ENCODE results near the gene ID1. TPM values are rescaled to one million over a fixed set of nuclear protein-coding genes. Genes with fewer than 3 reads are reported as not detected.
A peak's percentile ranks its signal among the peaks of the same experiment; 100 is the strongest.
"Not testable (repeated sequence)": the region's sequence is repeated elsewhere in the genome, so short reads cannot be mapped to it uniquely, and the experiment has no call there.

The ID1 gene
- total RNA-seq, 1 experiment from 2014 or later = 1,479 TPM

DNA sequence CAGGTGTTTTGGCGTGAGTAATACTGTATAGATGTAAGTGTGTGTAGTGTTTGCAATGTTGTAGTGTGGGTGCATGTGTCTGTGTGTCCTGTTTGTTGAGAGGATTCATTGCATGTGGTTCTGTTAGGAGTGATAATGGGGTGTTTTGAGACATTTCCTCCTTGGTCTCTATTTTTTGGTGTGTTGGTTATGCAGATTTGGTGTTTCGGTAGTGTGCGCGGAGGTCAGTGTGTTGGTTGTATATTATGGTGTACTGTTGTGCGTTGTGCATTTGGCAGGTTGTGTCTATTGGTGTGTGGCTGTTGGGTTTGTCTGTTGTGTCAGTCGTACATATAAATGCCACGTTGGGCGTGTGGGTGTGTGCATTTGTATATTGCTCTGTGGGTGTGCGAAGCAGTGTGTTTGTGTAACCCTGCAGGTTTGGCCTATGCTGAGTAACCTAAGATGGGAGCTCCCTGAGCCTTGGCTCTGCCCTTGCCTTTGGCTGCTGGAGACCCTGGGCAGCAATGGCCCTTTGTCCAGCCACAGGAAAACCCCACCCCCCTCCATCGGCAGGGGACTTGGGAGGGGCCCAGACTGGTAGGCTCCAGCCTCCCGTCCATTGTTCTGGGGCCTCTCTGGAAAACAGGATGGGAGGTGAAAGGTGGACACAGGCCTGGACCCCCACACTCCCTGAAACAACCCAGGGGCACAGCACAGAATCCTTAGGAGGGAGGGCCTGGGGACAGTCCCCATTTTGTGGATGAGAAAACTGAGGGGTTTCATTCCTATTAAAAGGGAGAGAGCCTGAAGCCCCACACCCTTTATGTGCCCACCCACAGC is 10.3 kb upstream of the ID1 start:
- DNase-seq (ENCODE audit: low read depth) = peak; percentile 86
- in situ Hi-C loops (cut with HindIII; ENCODE audit: low pct_unique_long_range_greater_than_20kb, low sequenced_read_pairs) = no loop called here

DNA sequence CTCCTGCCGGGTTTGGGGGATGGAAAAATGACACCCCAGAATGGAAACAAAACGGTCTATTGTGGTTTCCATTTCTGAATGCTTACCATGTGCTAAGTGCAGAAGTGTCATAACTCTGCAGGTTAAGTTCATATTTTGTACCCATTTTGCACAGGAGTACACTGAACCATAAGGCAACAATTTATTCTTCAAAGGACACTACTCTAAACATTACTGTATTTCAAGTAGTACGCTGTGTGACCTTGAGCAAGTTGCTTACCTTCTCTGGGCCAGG is 9.8 kb upstream of the ID1 start:
- in situ Hi-C loops (cut with HindIII; ENCODE audit: low pct_unique_long_range_greater_than_20kb, low sequenced_read_pairs) = no loop called here
- DNase-seq (ENCODE audit: low read depth) = no peak

GRCh38 chr20:31595654-31596411 is 9.3 kb upstream of the ID1 start:
- peak; percentile 98 for DNase-seq (ENCODE audit: low read depth)
- in situ Hi-C loops (cut with HindIII; ENCODE audit: low pct_unique_long_range_greater_than_20kb, low sequenced_read_pairs) = no loop called here

DNA sequence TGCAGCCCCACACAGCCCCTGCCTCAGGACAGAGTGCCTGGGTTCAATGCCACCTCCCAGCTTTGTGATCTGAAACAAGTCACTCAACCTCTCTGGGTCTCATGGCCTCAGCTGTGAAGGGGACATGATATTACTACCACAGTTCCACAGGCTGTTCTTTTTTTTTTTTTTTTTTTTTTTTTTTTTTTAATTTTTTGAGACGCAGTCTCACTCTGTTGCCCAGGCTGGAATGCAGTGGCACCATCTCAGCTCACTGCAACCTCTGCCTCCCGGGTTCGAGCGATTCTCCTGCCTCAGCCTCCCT is 8.7 kb upstream of the ID1 start:
- in situ Hi-C loops (cut with HindIII; ENCODE audit: low pct_unique_long_range_greater_than_20kb, low sequenced_read_pairs); DNase-seq (ENCODE audit: low read depth): not testable (repeated sequence)

DNA sequence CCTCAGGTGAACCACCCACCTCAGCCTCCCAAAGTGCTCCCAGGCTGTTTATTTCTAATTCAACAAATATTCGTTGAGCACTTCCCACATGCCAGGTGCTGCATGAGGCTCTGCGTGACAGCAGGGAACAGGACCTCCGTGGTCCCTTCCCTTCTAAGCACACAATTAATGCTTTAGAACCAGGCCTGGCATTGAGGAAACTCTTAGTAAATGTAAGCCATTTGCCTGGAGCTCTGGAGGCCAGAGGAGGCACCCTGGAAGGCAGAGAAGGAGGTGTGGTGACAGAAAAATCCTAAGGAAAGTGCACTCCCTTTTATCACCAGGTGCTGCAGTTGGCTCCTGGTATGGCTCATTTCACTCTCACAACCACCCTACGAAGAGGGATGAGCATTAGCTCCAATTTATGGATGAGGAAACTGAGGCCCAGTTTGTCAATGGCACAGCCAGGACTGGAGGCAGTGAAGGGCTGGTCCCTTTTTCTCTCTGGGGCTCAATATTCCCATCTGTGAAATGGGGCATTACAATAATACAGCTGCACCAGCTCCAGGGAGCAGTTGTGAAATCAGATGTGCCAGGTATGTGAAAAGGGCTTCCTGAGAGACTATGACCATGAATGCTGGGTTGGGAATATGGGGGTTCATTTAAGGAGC is 8.1 kb upstream of the ID1 start:
- in situ Hi-C loops (cut with HindIII; ENCODE audit: low pct_unique_long_range_greater_than_20kb, low sequenced_read_pairs) = no loop called here
- DNase-seq (ENCODE audit: low read depth) = peak; percentile 44

DNA sequence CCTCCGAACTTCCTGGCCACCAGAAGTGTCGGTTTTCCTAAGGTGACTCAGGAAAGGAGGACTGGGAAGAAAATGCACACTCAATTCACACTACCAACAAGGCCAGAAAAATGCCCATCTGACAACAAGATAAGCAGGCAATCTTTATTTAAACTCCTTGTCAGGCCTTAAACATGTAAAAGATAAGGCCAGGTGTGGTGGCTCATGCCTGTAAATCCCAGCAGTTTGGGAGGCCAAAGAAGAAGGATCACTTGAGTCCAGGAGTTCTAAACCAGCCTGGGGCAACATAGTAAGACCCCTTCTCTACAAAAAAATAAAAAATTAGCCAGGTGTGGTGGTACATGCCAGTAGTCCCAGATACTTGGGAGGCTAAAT is 7.6 kb upstream of the ID1 start:
- in situ Hi-C loops (cut with HindIII; ENCODE audit: low pct_unique_long_range_greater_than_20kb, low sequenced_read_pairs) = no loop called here

DNA sequence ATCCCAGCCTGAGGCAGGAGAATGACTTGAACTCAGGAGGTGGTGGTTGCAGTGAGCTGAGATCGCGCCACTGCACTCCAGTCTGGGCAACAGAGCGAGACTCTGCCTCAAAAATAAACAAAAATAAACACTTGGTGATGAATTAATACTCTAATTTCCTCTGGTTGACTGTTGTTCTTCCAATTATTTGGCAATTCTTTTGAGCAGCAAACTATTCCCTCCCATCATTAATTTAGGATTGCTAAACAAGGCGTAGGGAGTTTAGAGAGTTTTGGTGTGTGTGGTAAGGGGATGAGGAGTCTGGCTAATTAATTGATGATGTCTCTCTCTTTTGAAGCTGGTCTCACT is 2.7 kb upstream of the ID1 start:
- in situ Hi-C loops (cut with HindIII; ENCODE audit: low pct_unique_long_range_greater_than_20kb, low sequenced_read_pairs) = no loop called here

More for the DNA sequence above, 7.6 kb upstream of the ID1 start:
- no peak for DNase-seq (ENCODE audit: low read depth)

DNA sequence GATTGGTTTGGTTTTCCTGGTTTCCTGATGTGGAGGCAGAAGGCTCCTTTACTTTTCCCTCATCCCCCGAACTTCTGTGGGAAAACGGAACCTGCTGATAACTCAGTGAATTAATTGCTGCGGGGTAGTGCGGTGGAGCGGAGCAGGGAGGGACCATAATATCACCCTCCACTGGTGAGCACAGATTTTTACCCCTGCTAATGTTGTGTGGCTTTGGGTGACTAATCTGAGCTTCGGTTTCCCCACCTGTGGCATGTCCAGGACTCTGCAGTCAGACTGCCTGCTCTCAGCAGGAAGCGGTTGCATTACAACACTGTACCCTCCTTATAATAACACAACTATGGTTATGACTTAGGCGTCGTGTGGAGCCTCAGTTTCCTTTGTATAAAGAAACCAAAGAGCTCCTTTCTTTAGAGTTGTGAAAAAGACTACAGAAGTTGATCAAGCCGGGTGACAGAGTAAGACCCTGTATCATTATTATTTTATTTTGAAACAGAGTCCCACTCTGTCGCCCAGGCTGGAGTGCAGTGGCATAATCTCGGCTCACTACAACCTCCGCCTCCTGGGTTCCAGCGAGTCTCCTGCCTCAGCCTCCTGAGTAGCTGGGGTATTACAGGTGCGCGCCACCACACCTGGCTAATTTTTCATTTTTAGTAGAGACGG is 2.2 kb upstream of the ID1 start:
- in situ Hi-C loops (cut with HindIII; ENCODE audit: low pct_unique_long_range_greater_than_20kb, low sequenced_read_pairs) = no loop called here
- peak; percentile 97 for DNase-seq (ENCODE audit: low read depth)

More for the DNA sequence above, 2.7 kb upstream of the ID1 start:
- DNase-seq (ENCODE audit: low read depth) = no peak

GRCh38 chr20:31603822-31604566 is 1.1 kb upstream of the ID1 start:
- in situ Hi-C loops (cut with HindIII; ENCODE audit: low pct_unique_long_range_greater_than_20kb, low sequenced_read_pairs) = no loop called here
- peak; percentile 99 for DNase-seq (ENCODE audit: low read depth)

- no peak for DNase-seq (ENCODE audit: low read depth)
- in situ Hi-C loops (cut with HindIII; ENCODE audit: low pct_unique_long_range_greater_than_20kb, low sequenced_read_pairs) = no loop called here
These were observed 490 bp upstream of the ID1 start for GRCh38 chr20:31604567-31605030.

DNA sequence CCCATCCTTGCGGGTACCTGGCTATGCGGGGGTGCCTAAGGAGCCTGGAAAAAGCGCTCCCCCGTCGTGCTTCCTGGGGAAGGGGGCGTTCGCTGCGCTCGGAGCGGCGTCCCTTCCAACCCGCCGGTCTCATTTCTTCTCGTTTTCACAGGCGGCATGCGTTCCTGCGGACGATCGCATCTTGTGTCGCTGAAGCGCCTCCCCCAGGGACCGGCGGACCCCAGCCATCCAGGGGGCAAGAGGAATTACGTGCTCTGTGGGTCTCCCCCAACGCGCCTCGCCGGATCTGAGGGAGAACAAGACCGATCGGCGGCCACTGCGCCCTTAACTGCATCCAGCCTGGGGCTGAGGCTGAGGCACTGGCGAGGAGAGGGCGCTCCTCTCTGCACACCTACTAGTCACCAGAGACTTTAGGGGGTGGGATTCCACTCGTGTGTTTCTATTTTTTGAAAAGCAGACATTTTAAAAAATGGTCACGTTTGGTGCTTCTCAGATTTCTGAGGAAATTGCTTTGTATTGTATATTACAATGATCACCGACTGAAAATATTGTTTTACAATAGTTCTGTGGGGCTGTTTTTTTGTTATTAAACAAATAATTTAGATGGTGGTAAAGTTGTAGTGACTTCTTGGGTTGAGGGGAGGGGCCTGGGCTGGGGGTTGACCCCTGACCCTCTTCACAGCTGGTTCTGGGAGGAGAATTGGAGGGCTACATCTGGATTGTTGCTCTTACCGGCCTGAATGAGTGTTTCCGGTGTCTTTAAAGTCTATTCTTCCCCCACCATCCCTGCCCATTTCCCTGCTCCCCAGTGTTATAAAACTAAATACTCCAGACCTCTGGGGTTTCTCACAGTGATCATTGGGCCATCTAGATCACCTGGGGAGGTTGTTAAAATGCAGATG is 1.1 kb downstream of the ID1 start:
- in situ Hi-C loops (cut with HindIII; ENCODE audit: low pct_unique_long_range_greater_than_20kb, low sequenced_read_pairs) = no loop called here

DNA sequence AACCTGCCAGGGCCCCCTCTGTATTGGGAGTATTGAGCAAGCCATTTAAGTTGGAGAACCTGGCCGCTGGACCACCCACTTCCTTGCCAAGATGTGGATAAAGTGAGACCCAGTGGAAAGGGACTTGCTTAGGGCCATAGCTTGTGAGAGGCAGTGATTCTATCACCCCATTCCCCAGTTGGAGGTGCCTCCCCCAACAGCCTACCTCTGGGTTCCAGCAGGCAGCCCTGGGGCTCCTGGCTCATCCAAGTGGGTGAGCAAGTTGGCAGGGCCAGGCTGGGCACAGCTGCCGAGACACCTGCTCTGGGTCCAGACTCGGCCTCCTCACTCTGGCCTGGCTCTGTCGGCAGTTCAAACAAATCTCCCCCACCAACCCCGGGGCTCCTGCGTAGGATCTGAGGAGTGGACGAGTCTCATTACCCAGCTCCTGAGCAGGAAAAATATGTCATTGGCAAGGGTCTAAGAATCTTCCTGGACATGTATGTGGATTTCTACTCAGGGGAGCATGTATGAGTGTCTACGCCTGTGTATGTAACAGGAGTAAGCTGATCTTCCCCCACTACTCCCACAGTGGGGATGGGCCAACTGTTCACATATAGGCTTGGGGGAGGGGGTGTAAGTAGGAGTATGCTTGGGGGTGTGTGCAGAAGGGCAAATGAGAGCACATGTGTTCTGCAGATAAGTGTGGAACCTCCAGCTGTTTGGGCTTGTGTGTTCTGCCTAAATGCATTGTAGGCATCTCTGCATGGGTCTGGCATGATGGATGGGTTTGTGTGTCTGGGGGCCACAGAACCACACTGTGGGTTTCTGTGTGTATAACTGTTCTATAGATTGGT is 1.9 kb downstream of the ID1 start:
- in situ Hi-C loops (cut with HindIII; ENCODE audit: low pct_unique_long_range_greater_than_20kb, low sequenced_read_pairs) = no loop called here
- peak; percentile 95 for DNase-seq (ENCODE audit: low read depth)

More for the DNA sequence above, 1.1 kb downstream of the ID1 start:
- no peak for DNase-seq (ENCODE audit: low read depth)

DNA sequence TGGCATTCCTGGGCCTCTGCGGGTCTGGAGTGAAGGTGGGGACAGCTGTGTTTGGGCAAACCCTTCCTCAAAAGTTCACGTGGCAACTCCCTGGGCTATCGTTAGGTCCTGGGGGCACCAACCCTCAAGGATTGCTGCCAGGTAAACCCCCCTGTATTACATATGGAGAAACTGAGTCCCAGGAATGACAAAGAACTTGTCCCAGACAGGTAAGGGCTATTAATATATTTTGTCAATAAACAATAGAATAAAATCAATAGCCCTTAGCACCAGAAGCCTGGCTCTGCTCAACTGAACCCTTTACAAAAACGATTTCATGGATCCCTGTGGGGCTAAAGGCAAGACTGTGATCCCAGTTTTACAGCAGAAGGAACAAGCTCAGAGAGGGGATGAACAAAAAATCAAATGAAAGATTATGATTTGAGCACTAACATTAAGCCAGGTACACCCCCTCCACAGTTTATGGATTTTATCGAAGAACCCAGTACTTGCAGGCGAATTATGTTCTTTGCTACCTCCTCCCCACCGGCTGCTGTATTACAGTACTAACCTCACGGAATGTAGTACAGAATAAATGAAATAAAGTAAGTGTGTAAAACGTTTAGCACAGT is 2.7 kb downstream of the ID1 start:
- DNase-seq (ENCODE audit: low read depth) = no peak
- in situ Hi-C loops (cut with HindIII; ENCODE audit: low pct_unique_long_range_greater_than_20kb, low sequenced_read_pairs) = no loop called here

DNA sequence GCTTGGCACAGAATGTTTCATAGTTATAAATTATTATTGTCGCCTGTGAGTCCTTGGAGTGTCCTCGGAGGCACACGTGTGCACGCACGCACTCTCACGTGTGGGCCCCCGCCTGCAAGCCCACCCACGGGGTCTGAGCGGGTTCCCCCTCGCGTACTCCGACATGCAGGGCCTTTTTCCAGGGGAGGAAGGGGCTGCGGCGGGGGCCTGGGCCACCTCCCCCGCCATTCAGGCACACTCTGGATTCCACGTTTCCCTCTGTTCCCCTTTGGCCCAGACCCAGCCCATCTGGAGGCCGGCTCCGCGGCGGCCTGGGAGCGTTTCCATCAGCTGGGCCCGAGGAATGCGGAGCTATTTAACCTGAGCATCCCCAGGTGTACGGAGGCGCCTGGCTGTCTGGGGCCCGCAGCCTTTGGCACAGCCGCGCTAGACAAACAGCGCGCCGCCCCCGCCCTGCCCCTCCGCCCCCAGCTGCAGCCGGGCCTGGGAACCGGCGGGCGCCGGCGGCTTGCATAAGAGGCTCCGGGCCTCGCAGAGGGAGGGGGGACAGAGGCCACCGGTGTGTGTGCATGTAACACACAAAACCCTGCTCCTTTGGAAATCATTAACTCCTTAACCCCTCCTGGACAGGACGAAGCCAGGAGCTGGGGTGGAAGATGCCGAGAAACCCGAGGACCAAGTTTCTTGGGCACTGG is 3.3 kb downstream of the ID1 start:
- in situ Hi-C loops (cut with HindIII; ENCODE audit: low pct_unique_long_range_greater_than_20kb, low sequenced_read_pairs) = no loop called here

GRCh38 chr20:31612271-31612640 is 7.2 kb downstream of the ID1 start:
- in situ Hi-C loops (cut with HindIII; ENCODE audit: low pct_unique_long_range_greater_than_20kb, low sequenced_read_pairs); DNase-seq (ENCODE audit: low read depth): not testable (repeated sequence)

More for the DNA sequence above, 3.3 kb downstream of the ID1 start:
- DNase-seq (ENCODE audit: low read depth) = peak; percentile 100

DNA sequence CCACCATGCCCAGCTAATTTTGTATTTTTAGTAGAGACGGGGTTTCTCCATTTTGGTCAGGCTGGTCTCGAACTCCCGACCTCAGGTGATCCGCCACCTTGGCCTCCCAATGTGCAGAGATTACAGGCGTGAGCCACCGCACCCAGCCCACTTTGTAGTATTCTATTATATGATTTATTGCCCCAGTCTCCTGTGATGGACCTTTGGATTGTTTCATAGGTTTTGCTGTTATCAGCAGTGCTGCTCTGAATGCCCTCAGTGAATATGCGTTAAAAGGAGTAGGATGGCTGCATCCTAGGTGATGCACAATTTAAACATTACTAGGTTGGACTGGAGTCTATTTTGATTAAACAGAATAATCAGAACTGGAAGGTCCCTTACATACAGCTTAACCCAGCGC is 10.3 kb downstream of the ID1 start:
- in situ Hi-C loops (cut with HindIII; ENCODE audit: low pct_unique_long_range_greater_than_20kb, low sequenced_read_pairs) = no loop called here

More for the DNA sequence above, 10.3 kb downstream of the ID1 start:
- no peak for DNase-seq (ENCODE audit: low read depth)
